ENCODE results near the gene ZNF253.

- TF ChIP-seq NRF1 (IDR thresholded peaks at IDR 0.05; ENCODE audit: low read depth, low read length) (no peak), PHF8 (conservative IDR thresholded peaks at IDR 0.05; ENCODE audit: low read depth, low read length) (no peak), CTCF (IDR thresholded peaks at IDR 0.05; ENCODE audit: control extremely low read depth in 1 of 3, insufficient read depth in 1 of 3, low read depth in 1 of 3, low read length in 3 of 3) (no peak), POLR2AphosphoS5 (IDR thresholded peaks at IDR 0.05; ENCODE audit: low read depth, low read length) (no peak)
Measured at GRCh38 chr19:19826875-19827274, 38.8 kb upstream of the ZNF253 start.

All from H1 (cell line).